K562 (cell line): ENCODE results near the gene CDK14. TPM values are rescaled to one million over a fixed set of nuclear protein-coding genes. Genes with fewer than 3 reads are reported as not detected.

ENCODE experiments used
- ATAC-seq: fragments of 200-7000 bp; cut with Tn5 transposase; 3 replicates; pipeline ENCODE4 v1.9.1; 2020; ENCODE audit warnings: moderate library complexity
- BruUV-seq: library from RNA; stranded (reverse); fragments of 400-500 nt; replicated peaks from 2 replicates; lab custom pipeline; 2021; lab: Mats Ljungman, UMichigan
- CTCF ChIA-PET: fragments of 300-600 bp; formaldehyde crosslinking; extraction: SDS; loops from one replicate; lab custom pipeline; 2021; ENCODE audit warnings: low intra/inter-chr PET ratio; lab: Yijun Ruan, JAX
- POLR2A ChIA-PET: fragments of 300-600, 350-650 bp; sonication (Branson Sonifier 250); formaldehyde crosslinking; extraction: SDS; loops from one replicate; lab custom pipeline; 2021; ENCODE audit warnings: antibody characterized with exemption, inconsistent platforms; lab: Yijun Ruan, JAX
- DNase-seq, 4 experiments: peaks; one replicate each; pipeline versions ENCODE4 v3.0.0 to v3.0.0-alpha.2; 2011 to 2018; ENCODE audit warnings: low spot score in 3 of 4, mixed read lengths in 3 of 4; ENCODE audit errors: extremely low read depth in 1 of 4
- FAIRE-seq: peaks from 2 replicates; lab custom pipeline; 2011; peaks lifted over from hg19 to GRCh38; lab: Jason Lieb, UNC
- H2AFZ ChIP-seq: 2 replicates; pipeline ENCODE4 v1.6.0; 2011; ENCODE audit warnings: low read depth, low read length, control low read depth, inconsistent platforms
- H3K27ac ChIP-seq: fragments of 200-600 bp; 3 replicates; pipeline ENCODE4 v1.8.0; 2011; ENCODE audit warnings: low read depth, mild to moderate bottlenecking, control low read depth, inconsistent platforms, low read length, moderate library complexity, mixed read lengths; ENCODE audit errors: extremely low read depth
- H3K27me3 ChIP-seq, 2 experiments: fragments of 300-600 bp in 1 of 2; 2 replicates in 1 of 2; 3 replicates in 1 of 2; pipeline versions ENCODE4 v1.6.0 to v1.8.0; 2011; ENCODE audit warnings: inconsistent platforms in 2 of 2, low read length in 2 of 2, mild to moderate bottlenecking in 1 of 2, mixed read lengths in 1 of 2, moderate library complexity in 1 of 2; ENCODE audit not compliant: control insufficient read depth in 2 of 2, insufficient read depth in 2 of 2
- H3K36me3 ChIP-seq: fragments of 300-600 bp; 3 replicates; pipeline ENCODE4 v1.8.0; 2011; ENCODE audit warnings: mild to moderate bottlenecking, low read length, inconsistent platforms; ENCODE audit not compliant: control insufficient read depth, insufficient read depth
- H3K4me1 ChIP-seq, 2 experiments: fragments of 200-600 bp in 1 of 2; replicated peaks in 1 of 2; 2 replicates in 1 of 2; 3 replicates in 1 of 2; pipeline versions ENCODE4 v1.5.1 to v1.8.0; 2011; ENCODE audit warnings: inconsistent platforms in 2 of 2, low read length in 2 of 2, mild to moderate bottlenecking in 1 of 2, mixed read lengths in 1 of 2, moderate library complexity in 1 of 2; ENCODE audit not compliant: control insufficient read depth in 2 of 2, insufficient read depth in 2 of 2
- H3K4me2 ChIP-seq: 2 replicates; pipeline ENCODE4 v1.6.1; 2011; ENCODE audit warnings: low read length, control low read depth, inconsistent platforms, mixed read lengths; ENCODE audit not compliant: insufficient read depth
- H3K4me3 ChIP-seq: fragments of 200-600 bp; sonication (generic), shearing (Covaris generic); 2 replicates; pipeline ENCODE4 v1.5.1; 2016; ENCODE audit warnings: control low read depth, inconsistent platforms
- H3K79me2 ChIP-seq: fragments of 200-600 bp; 3 replicates; pipeline ENCODE4 v1.8.0; 2011; ENCODE audit warnings: low read length, inconsistent platforms; ENCODE audit not compliant: control insufficient read depth, insufficient read depth
- H3K9ac ChIP-seq, 2 experiments: 2 replicates each; pipeline versions ENCODE4 v1.6.0 to v1.6.1; 2011; ENCODE audit warnings: low read depth in 2 of 2, low read length in 2 of 2, control low read depth in 1 of 2, inconsistent platforms in 1 of 2, mild to moderate bottlenecking in 1 of 2, mixed read lengths in 1 of 2; ENCODE audit not compliant: insufficient read depth in 1 of 2
- H3K9me1 ChIP-seq: one replicate; pipeline ENCODE4 v1.6.0; 2011; ENCODE audit warnings: inconsistent platforms, mild to moderate bottlenecking, low read length, moderate library complexity; ENCODE audit not compliant: control insufficient read depth, insufficient read depth
- H3K9me3 ChIP-seq: replicated peaks from 2 replicates; pipeline ENCODE4 v1.5.1; 2011; ENCODE audit warnings: low read depth, low read length, inconsistent platforms; ENCODE audit not compliant: control insufficient read depth, insufficient read depth
- H4K20me1 ChIP-seq: replicated peaks from 2 replicates; pipeline ENCODE4 v1.6.1; 2011; ENCODE audit warnings: low read length, inconsistent platforms, mixed read lengths; ENCODE audit not compliant: control insufficient read depth, insufficient read depth
- E2F8 ChIP-seq: fragments of 450-650 bp; IDR thresholded peaks from 2 replicates; pipeline ENCODE4 v1.7.1; 2018; ENCODE audit warnings: mild to moderate bottlenecking, low read depth; ENCODE audit not compliant: partially characterized antibody
- RFX5 ChIP-seq: IDR thresholded peaks from 2 replicates; pipeline ENCODE4 v1.6.1; 2011; ENCODE audit warnings: low read depth, mild to moderate bottlenecking, improper control_type of control experiment, low read length
- ZNF717 ChIP-seq: fragments of 250-450 bp; sonication (Bioruptor Pico); IDR thresholded peaks from 2 replicates; pipeline ENCODE4 v1.5.0; 2021
- WGBS: fragments of 100-300 bp; shearing (Covaris generic); methylation state at CpG from one replicate; pipeline ENCODE4 v1.1.6; 2016; ENCODE audit warnings: low coverage, mixed read lengths; ENCODE audit not compliant: insufficient coverage; ENCODE audit errors: missing lambda C conversion rate; 5-methylcytosine and 5-hydroxymethylcytosine counted together
- in situ Hi-C: fragments of 300-500 bp; cut with MboI; formaldehyde crosslinking; loops from 4 replicates; pipeline ENCODE4 v1.15.0; 2018; ENCODE audit warnings: inconsistent platforms, mixed read lengths
- intact Hi-C: fragments of 100-400 bp; cut with micrococcal nuclease; formaldehyde crosslinking; loops from 2 replicates; pipeline ENCODE4 v1.14.2; 2022
- polyA plus RNA-seq, 8 experiments: library from polyadenylated mRNA; depleted of rRNA in 4 of 8; stranded (reverse) in 5 of 8; unstranded in 3 of 8; fragments of >200 nt; fragmentation: Nextera tagmentation in 2 of 8; fragmentation: Illumina TruSeq in 1 of 8; extraction: Ambion mirVana in 2 of 8; extraction: Trizol in 1 of 8; gene quantifications; 2 replicates each; pipeline versions ENCODE4 v1.2.1 to v1.2.3, GENCODE V29; 2011 to 2014; ENCODE audit warnings: inconsistent platforms in 1 of 8, missing spikeins in 1 of 8
- total RNA-seq, 7 experiments: library from RNA; depleted of rRNA in 6 of 7; stranded (reverse); fragments of >200 nt in 6 of 7; fragmentation: Illumina TruSeq in 2 of 7; extraction: Trizol in 2 of 7; gene quantifications; 2 replicates each; pipeline versions ENCODE4 v1.2.1 to v1.2.3, GENCODE V29; 2011 to 2021; ENCODE audit warnings: low replicate concordance in 1 of 7

The CDK14 gene
- total and polyA plus RNA-seq, 9 of the 15 experiments (the other 6 are each of a cell fraction or from before 2014, with no cell fraction given), result 0.03 to 0.91 (median 0.16) TPM

- in situ Hi-C loops, result no loop called here
- intact Hi-C loops, result no loop called here
- H3K4me2 ChIP-seq, result no peak overlapping the region
- H3K36me3 ChIP-seq, result no peaks in the 10 kb centered on the region
- no peak for FAIRE-seq
- no peak overlapping the region for H3K4me3 ChIP-seq
- H3K9ac ChIP-seq, result no peak overlapping the region
- TF ChIP-seq E2F8 (no peak), RFX5 (no peak)
- WGBS, result 0% methylated on average over 2 of the region's 2 CpGs
- ChIA-PET POLR2A (no interaction called here), CTCF (no interaction called here)
- H3K27me3 ChIP-seq, result no peaks in the 10 kb centered on the region
- no TSS peak for BruUV-seq
- no peaks in the 10 kb centered on the region for H3K9me1 ChIP-seq
- H3K79me2 ChIP-seq, result no peaks in the 10 kb centered on the region
- H2AFZ ChIP-seq, result no peak overlapping the region
- H4K20me1 ChIP-seq, result no peaks in the 10 kb centered on the region
- no peaks in the 10 kb centered on the region for H3K9me3 ChIP-seq
- ATAC-seq, result no peak
- H3K4me1 ChIP-seq, result no peaks in the 10 kb centered on the region
- no peak overlapping the region for H3K27ac ChIP-seq
- DNase-seq, result no peak
Observed at GRCh38 chr7:90605055-90605454, 8.9 kb downstream of the CDK14 start.

DNA sequence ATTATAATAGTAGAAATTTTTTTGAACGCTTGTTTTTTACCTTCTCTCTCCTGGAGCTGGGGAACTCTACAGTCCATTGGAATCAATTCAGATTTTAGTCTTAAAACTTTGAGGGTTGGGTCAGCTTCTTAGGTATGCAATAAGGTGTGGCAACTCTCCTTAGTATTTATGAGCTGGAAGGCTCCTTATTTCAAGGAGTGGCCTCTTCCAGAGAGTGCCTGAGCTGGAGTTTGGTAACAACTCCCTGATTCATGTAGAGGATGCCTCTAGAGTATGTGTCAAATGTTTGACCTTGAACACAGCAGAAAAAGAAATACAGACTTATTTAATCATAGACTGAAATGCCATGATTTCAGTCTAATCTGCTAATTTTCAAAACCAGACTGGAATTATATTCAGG, 11.1 kb downstream of the CDK14 start:
- TF ChIP-seq ZNF717, result no peak
- CTCF ChIA-PET, result no interaction called here
- H3K4me1 ChIP-seq, result no peaks in the 10 kb centered on the region
- no peaks in the 10 kb centered on the region for H3K36me3 ChIP-seq
- H4K20me1 ChIP-seq, result no peaks in the 10 kb centered on the region
- no peaks in the 10 kb centered on the region for H3K9me3 ChIP-seq
- POLR2A ChIA-PET, result no interaction called here
- intact Hi-C loops, result no loop called here
- WGBS, result 0% methylated on average over 1 of the region's 1 CpG
- no peak overlapping the region for H3K27ac ChIP-seq
- no peak for FAIRE-seq
- no peaks in the 10 kb centered on the region for H3K27me3 ChIP-seq
- no peaks in the 10 kb centered on the region for H3K9me1 ChIP-seq
- no peak for DNase-seq
- BruUV-seq, result no TSS peak
- H3K79me2 ChIP-seq, result no peaks in the 10 kb centered on the region
- ATAC-seq, result no peak
- no peak overlapping the region for H2AFZ ChIP-seq
- in situ Hi-C loops, result no loop called here
- H3K9ac ChIP-seq, result no peak overlapping the region
- no peak overlapping the region for H3K4me3 ChIP-seq
- H3K4me2 ChIP-seq, result no peak overlapping the region
